HCEC 1CT (cell line): ENCODE measurements around the gene ENTPD1.
A peak's percentile ranks its signal among the peaks of the same experiment; 100 is the strongest.
"Not testable (repeated sequence)": the region's sequence is repeated elsewhere in the genome, so short reads cannot be mapped to it uniquely, and the experiment has no call there.

ENCODE experiments used
- DNase-seq: peaks from one replicate; pipeline ENCODE4 v3.0.0-alpha.2; 2017

ENTPD1 gene, protein sequence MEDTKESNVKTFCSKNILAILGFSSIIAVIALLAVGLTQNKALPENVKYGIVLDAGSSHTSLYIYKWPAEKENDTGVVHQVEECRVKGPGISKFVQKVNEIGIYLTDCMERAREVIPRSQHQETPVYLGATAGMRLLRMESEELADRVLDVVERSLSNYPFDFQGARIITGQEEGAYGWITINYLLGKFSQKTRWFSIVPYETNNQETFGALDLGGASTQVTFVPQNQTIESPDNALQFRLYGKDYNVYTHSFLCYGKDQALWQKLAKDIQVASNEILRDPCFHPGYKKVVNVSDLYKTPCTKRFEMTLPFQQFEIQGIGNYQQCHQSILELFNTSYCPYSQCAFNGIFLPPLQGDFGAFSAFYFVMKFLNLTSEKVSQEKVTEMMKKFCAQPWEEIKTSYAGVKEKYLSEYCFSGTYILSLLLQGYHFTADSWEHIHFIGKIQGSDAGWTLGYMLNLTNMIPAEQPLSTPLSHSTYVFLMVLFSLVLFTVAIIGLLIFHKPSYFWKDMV

DNA sequence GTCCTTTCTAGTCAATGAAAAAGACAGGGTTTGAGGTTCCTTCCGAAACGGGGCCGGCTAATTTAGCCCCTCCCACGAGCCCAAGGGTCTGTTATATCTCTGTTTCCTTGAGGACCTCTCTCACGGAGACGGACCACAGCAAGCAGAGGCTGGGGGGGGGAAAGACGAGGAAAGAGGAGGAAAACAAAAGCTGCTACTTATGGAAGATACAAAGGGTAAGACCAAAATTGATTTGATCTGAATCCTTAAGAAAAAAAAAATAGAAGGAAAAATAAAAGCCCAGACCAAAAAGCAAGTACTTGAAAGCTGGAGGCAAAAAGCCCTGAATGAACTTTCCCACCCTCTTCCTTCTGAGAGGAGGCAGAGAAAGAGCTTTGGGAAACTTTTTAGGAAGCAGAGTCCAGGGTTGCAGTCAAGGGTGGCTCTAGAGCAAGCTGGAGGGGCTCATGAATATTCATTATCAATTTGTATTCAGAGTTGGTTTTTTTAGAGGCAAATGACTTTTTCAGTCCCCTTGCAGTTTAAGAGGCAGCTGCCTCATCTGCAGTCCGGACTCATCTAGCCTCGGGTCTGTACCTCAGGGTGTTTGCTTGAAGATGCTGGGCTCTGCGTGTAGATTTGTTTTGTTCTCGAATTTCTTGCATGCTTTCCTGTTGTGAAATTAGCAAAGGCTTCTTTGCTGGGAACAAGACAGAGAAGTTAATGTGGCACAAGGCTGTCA is at the start of gene ENTPD1:
ENTPD1 (plus strand) TSS at position 123 of the 721 bp plus-strand sequence; CDS start at position 200, 77 bp downstream.
- no peak for DNase-seq

DNA sequence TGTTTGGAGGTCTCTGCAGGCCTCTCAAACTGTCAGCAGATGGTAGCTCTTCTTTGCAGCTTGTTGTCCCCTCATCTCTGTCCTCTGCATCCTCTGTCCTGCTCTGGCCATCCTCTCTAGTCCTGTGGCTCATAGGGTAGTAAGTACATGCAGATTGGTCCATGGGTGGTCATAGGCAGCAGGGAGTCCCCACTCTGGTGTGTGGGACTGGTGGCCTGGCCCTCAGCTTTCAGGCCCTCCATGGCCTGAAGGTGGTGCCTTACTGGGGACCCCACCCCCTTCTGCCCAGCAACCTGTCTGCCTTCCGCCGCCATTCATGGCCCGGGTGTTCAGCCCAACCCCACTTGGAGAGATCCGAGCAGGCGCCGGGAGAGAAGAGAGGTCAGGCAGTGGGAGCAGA is 49.4 kb upstream of the ENTPD1 start:
- no peak for DNase-seq

DNA sequence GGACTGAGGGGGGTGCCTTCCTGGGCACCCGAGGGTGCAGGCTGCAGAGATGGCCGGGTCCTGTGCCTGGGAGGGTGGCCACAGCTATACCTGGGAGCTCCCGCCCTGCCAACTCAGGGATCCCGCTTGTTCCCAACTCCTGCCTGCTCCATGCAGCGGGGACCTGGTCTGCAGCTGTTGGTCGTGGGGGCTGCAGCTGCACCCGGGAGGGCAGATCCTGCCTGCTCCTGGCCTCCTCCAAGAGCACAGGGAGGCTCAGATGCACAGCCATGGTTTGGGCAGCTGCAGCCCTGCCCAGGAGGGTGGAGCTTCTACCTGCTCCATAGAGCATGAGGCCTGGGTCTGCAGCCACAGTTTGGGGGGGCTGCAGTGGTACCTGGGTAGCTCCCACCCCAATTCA is 49.0 kb upstream of the ENTPD1 start:
- DNase-seq, result no peak

DNA sequence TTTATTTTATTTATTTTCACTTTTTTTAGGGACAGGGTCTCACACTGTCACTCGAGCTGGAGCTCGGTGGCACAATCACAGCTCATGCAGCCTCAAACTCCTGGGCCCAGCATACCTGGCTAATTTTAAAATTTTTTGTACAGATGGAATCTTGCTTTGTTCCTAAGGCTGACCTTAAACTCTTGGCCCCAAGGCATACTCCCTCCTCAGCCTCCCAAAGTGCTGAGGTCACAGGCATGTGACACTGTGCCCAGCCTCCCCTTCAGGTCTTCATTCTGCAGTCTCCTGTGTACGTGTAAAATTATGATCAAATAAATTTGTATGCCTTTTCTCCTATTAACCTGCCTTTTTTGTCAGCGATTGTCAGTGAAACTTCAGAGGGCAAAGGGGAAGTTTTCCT is 44.5 kb upstream of the ENTPD1 start:
- no peak for DNase-seq

DNA sequence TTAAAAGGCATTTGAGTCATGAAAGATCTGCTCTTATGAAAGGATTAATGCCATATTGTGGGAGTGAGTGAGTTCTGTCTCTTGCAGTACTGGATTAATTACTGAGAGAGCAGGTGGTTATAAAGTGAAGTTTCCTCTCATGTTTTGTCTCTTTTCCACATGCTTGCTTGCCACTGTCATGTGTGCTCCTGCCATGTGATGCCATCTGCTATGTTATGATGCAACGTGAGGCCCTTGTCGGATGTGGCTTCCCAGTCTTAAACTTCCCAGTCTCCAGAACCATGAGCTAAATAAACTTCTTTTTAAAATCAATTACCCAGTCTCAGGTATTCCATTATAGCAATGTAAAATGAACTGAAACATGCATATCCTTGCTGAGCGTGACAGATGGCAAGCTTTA is 39.5 kb upstream of the ENTPD1 start:
- no peak for DNase-seq

DNA sequence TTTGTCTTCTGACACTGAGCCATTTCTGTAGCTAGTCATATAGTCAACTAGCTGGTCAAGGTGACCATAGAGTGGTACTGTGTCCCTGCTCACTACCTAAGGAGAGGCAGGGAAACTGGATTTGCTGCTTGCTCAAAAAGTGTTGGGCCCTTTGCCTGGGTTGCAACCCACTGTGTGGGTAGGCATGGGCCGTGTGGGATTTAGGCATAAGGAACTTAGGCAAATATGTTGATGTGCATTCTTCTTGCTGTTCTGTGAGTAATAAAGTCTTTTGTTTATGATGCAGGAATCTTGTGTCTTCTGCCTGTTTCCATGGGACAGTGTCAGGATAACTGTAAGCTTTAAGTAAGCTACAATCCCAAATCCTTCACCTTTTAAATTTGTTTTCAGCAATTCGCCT is 39.1 kb upstream of the ENTPD1 start:
- DNase-seq, result no peak

DNA sequence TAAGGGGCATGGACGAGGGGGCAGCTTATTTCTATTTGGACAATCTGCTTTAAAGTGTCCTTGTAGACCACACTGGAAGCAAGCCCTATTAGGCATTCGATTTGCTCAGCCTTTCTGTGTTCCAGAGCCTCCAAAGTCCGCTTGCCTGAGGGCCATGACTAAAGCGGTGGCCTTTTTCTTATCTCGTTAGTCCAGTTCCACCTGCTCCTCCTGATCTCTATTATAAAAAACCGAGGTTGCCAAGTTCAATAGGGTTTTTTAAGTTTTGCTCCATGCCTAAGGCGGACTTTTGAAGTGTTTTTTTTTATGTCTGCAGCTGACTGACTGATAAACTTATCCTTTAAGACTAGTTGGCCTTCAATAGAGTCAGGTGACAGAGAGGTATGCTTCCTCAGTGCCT is 35.2 kb upstream of the ENTPD1 start:
- not testable (repeated sequence) for DNase-seq

DNA sequence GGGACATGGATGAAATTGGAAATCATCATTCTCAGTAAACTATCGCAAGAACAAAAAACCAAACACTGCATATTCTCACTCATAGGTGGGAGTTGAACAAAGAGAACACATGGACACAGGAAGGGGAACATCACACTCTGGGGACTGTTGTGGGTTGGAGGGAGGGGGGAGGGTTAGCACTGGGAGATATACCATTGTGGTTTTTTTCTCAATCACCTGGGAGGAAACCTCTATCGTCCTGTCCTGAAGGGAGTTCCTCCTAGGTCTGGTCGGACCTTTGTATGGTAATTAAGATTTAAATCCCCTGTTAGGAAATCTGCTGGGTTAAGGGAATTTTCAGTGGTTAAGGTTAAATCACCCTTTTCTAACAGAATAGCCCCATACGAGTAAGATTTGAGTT is 33.5 kb upstream of the ENTPD1 start:
- not testable (repeated sequence) for DNase-seq

DNA sequence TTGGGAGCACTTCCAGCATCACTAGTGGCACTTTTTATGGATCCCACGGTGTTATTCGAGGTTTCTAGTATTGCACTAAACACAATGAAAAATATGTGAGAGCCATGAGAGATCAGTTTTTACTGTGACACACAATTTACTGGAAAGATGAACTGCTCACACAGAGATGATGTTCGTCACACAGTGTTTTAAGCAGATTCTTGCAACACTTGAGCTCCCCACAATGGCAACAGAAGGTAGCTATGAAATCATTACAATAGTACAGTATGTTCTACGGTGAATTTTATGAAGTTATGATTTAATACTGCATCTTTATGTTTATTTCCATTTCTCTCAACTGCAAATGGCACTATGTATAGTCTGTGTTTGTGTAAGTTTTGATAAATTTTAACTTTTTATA is 27.4 kb upstream of the ENTPD1 start:
- DNase-seq, result peak; percentile 3

DNA sequence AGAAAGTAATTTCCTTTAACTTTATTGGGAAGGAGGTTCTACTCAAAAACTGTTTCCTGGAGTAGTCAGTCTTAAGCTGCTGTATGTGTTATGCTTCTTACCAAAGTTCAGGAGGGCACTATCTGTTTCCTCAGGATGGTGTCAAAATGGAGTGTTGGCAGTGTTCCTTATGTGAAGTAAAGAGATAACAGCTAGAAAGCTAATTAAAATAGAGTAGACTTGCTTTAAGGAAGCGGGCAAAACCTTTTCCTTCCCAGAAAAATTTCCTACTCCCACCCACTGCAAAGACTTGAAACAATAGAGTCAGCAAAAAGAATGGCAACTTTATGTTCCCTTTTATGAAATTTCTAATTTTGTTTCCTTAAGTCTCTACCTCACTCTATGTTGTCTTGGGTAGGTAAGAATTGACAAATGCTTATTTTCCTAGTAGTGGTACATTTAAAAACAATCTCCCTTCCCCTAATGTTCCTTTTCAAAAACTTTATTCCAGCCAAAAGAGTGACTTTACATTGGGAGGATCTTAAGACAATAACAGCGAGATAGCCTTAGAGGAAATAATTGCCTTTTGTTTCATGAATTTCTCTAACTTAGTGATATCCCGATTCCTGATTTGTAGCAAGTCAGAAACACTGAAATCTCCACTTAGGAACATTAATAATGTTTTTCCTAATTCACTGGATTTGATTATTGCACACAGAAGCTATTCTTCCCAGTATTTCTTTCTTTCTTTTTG is 26.5 kb upstream of the ENTPD1 start:
- DNase-seq, result no peak

DNA sequence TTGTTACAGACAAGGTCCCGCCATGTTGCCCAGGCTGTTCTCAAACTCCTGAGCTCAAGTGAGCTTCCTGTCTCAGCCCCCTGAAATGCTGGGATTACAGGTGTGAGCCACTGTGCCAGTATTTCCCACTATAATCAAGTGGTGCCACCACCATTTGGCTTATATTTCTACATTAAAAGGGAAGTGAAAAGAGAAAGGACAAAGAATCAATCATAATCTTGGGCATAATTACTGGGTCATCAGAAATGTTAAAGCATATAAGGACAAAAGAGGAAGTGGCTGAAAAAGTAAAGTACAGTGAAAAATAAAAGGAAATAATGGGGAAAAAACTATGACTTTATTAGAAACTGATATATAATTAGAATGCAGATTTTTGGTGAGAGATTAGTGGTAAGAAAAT is 25.7 kb upstream of the ENTPD1 start:
- no peak for DNase-seq

DNA sequence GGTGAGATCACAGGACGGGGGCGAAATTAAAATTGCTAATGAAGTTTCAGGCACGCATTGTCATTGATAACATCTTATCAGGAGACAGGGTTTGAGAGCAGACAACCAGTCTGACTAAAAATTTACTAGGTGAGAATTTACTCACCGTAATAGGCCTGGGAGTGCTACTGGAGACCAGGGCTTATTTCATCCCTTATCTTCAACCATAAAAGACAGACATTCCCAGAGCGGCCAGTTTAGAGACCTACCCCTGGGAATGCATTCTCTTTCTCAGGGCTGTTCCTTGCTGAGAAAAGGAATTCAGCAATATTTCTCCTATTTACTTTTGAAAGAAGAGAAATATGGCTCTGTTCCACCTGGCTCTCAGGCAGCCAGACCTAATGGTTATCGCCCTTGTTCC is 23.1 kb upstream of the ENTPD1 start:
- not testable (repeated sequence) for DNase-seq

DNA sequence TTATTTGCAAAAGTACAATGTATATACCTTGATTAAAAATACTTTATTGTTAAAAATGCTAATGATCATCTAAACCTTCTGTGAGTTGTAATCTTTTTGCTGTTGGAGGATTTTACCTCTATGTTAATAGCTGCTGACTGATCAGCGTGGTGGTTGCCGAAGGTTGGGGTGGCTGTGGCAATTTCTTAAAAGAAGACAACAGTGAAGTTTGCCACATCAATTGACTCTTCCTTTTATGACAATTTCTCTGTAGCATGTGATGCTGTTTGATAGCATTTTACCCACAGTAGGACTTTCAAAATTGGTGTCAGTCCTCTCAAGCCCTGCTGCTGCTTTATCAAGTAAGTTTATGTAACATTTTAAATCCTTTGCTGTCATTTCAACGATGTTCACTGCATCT is 16.9 kb upstream of the ENTPD1 start:
- no peak for DNase-seq

DNA sequence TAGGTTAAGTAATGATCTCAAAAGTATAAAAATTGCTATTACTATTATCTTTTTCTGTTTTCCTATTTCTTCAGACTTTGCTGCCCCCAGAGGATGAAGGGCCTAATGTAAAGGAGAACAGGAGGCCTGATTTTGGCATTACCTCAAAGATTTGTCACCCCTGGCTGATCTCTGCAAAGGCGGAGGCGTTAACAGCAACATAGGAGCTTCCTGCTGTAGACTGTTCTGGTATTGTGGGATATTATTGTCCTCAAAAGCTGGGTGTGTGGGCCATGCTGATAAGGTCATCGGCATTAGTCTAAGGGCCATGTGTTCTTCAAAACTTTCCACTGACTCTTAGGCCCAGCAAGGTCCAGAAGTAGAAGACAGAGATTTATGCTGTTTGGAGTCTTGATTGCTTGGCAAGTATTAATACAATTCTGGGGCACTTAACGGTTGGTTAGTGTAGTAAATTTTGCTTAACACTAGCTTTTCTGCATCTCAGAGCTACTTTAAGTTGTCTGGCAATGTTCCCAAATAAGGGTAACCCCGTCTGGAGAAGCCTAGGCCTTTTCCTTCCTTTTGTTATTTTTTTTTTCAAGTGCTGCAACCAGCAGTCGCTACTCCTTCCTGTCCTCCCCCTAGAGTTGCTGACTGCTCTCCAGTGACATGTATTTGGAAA is 14.0 kb upstream of the ENTPD1 start:
- DNase-seq, result peak; percentile 5

DNA sequence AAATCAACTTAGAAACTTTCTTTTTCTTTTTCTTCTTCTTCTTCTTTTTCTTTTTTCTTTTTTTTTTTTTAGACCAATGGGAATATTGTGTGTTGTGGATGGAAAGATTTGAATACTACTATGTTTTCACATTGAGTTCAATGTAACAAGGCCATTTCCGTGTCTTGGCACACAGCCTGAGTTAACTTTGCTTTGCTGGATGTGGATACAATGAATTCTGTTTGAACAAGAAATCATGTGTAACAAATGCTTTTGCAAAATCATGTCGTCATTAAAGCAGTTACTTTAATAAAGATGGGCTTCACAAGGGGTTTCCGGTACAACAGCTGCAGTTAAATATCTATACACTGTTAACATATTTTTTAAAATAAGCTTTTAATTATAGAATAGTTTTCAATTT is 13.5 kb upstream of the ENTPD1 start:
- no peak for DNase-seq

DNA sequence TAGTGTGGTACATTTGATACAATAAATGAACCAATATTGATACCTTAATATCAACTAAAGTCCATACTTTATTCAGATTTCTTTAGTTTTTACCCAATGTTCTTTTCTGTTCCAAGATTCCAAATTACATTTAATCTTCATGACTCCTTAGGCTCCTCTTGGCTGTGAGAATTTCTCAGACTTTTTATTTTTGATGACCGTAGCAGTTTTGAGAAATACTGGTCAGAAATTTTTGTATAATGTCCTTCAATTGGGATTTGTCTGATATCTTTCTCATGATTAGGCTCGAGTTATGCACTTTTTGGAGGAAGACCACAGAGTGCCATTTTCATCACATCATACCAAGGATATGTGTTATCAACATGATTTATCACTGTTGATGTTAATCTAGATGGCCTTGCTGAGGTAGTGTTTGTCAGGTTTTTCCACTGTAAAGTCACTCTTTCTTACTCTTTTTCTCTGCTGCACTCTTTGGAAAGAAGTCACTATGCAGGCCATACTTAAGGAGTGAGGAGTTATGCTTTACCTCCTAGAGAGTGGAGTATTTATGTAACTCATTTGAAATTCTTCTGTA is 12.9 kb upstream of the ENTPD1 start:
- DNase-seq, result no peak

DNA sequence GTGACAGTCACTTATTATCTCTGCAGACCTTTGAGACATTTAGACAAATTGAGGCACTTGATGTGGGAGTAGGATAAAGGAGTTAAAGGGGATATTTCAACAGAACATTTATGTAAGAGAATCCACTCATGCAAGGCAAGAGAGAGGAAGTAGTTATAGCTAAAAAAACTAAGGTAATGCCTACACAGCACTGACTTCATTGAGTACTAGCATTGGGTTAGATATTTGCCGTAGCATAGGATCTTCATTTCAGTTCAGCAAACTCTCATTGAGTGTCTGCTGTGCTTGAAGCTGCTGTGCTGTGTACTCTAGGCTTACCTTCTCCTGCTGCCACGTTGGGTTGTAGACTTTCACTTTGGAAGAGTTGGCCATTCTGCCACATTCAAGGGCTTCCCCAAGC is 10.5 kb upstream of the ENTPD1 start:
- DNase-seq, result no peak

DNA sequence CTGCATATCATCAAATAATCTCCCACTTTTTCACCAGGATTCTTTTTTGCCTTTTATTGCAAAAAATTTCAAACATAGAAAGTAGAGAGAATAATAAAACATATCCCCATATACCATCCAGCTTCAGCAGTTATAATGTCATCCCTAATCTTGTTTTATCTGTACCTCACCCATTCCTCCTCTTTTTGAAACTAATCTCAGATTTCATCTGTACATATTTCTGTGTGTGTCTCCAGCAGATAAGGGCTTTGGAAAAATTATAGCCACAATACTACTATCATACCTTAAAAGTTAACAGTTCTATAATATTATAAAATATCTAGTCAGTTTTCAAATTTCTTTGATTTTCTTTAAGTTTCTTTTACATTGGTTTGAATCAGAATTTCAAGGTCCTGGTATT is 7.6 kb upstream of the ENTPD1 start:
- no peak for DNase-seq

DNA sequence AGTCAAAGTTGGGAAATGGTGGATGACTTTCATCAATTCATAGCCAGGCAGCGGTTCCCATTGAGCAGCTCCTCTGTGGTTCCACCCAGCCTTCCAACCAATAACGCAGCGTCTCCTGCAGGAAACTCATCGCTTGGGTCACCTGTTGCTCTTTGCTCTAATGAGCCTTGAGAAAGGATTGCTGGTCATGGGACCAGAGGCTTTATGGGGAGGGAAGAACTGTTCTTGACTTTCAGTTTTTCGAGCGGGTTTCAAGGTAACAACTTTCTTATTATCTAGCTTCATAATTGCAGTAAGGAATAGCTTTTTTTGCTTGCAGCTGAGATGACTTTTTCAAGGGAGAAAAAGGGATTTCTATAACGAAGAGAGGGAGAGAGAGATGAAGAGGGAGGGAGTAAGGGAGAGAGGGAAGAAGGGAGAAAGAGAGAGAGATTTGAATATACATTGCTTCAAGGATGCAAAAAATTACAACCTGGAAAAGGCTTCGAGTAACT is 405 bp upstream of the ENTPD1 start:
- DNase-seq, result no peak

DNA sequence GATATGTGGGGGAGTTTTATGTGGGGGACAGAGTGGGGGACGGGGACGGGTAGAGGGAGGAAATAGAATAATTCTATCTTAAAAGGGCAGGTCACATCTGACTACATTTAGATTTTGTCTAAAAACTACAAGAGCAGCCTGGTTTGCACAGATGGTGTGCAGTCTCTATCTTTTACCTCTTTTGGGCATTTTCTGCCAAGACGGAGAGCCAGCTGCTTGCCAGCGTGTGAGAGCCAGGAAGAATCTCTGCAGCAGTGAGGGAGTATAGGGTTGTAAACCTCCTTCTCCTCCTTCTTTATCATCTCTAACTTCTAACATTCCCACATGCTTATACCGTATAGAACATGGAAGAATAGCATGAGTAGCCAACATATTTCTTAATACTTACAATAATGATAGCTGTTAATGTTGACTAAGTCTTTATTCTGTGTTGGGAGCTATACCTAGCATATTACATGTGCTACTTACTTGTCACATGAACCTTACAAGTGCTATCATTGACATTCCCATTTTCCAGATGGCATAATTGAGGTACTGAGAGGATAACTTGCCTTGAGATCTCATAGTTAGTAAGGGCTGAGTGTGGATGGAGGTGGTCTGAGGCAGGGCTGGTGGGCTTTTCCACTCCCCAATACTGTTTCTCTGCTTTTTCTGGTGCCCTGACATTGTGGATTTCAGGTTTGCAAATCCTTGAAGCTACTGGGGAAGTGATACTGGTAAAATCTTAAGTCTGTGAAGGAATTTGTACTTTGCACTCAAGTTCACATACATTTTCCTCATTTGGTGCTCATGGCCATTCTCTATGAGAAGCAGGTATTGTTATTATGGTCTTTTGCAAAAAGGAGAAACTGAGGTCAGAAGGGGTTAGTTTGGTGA is 1.1 kb downstream of the ENTPD1 start:
- no peak for DNase-seq

DNA sequence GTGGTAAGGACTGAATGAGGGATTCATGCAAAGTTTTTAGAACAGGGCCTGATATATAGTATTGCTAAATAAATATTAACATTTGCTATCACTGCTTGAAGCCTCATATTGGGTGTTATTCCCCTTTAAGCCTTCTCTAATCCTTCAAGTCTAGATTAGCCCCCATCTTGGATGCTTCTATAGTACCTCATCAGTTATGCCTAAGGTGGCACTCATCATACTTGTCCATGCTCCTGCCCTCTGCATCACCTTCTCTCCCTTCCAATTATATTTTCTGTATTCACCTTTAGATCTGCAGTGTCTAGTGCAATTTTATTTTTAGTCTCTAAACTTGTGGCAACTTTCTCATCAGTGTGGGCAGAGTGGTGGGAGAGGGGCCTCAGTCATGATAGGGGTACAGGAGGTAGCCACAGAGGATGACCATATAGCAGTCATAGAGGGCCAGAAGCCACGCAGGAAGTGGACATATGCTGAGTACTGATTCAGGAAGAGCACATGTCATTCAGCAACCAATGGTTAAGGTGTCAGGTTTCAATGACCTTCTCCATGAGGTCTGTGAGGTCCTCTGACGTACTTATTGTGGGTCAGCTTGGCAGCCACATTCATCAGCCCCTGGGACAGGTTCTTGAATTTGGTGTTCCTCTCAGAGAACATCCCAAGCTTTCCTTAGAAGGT is 2.5 kb downstream of the ENTPD1 start:
- no peak for DNase-seq
